ENCODE data around the gene UPF1.

Gene UPF1

DNA sequence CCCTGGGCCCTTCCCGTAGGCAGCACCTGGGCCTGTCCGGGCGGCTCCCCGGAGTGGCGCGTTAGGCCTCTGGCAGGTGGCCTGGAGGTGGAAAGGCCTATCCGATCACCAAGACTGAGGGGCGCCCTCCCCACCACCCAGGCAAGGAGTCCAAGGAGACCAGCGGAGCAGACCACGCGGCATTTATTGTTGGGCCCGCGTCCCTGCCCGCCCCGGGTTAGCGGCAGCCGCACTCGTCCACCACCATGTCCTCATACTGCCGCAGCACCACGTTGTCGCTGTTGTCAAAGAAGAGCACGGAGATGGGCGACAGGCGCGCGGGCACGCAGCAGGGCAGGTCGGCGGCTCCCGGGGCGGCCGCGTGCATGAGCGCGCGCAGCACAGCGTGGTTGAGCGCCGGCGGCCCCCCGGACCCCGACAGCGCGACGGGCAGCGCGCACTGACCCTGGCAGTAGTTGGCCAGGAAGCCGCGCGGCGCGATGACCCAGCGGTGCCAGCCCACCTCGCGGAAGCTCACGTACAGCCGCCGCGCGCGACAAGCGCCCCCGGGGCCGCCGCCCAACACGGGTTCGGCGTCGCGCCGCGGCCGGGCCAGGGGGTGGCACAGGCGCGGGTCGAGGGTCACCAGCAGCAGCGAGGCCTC lies 36.7 kb downstream of the UPF1 start:
- Histone ChIP-seq H3K9me3 (ENCODE audit: insufficient read depth, low read depth, low read length) (no peaks in the 10 kb centered on the region), H3K4me1 (ENCODE audit: insufficient read depth, low read length) (0 out of 2 replicates have a peak, but pooled peaks cover 3% of the 10 kb centered on the region), H3K27me3 (ENCODE audit: insufficient read depth, low read length) (no peaks in the 10 kb centered on the region), H3K4me3 (ENCODE audit: low read length) (no peak overlapping the region), H3K36me3 (ENCODE audit: insufficient read depth, low read length) (peaks cover 40% of the 10 kb centered on the region), H3K27ac (ENCODE audit: low read depth, low read length) (no peak overlapping the region), H3K9ac (ENCODE audit: low read depth, low read length) (no peak overlapping the region)
- WGBS = 97% methylated on average over 77 of the region's 77 CpGs

DNA sequence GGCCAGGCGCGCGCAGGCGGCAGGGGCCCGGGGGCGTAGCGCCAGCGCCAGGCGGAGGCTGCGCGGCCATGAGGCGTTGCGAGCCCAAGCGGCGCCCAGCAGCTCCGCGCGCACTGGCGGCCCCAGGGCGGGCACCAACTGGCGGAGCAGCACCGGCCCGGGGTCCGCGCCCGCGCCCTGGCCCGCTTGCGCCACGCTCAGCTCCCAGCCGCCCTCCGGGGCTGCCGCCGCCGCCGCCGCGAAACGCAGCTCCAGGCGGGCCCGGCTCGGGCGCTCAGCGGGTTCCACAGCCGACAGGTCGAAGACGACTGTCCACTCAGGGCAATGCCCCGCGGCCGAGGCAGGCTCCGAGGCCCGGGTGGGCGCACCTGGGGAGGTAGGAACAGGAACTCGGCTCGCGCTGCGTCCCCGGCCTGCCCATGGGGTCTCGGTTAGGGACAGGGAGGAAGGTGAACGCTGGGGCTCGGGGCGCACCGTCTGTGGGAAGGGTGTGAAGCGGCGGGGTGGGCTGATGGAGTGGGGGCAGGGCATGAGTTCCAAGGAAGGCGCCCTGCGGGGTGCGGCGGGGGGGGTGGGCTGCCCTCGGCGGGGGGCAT lies 37.4 kb downstream of the UPF1 start:
- Histone ChIP-seq H3K9me3 (ENCODE audit: insufficient read depth, low read depth, low read length) (no peaks in the 10 kb centered on the region), H3K4me3 (ENCODE audit: low read length) (no peak overlapping the region), H3K4me1 (ENCODE audit: insufficient read depth, low read length) (0 out of 2 replicates have a peak, but pooled peaks cover 3% of the 10 kb centered on the region), H3K9ac (ENCODE audit: low read depth, low read length) (no peak overlapping the region), H3K36me3 (ENCODE audit: insufficient read depth, low read length) (peaks cover 35% of the 10 kb centered on the region), H3K27me3 (ENCODE audit: insufficient read depth, low read length) (no peaks in the 10 kb centered on the region), H3K27ac (ENCODE audit: low read depth, low read length) (no peak overlapping the region)
- 96% methylated on average over 71 of the region's 71 CpGs for WGBS

DNA sequence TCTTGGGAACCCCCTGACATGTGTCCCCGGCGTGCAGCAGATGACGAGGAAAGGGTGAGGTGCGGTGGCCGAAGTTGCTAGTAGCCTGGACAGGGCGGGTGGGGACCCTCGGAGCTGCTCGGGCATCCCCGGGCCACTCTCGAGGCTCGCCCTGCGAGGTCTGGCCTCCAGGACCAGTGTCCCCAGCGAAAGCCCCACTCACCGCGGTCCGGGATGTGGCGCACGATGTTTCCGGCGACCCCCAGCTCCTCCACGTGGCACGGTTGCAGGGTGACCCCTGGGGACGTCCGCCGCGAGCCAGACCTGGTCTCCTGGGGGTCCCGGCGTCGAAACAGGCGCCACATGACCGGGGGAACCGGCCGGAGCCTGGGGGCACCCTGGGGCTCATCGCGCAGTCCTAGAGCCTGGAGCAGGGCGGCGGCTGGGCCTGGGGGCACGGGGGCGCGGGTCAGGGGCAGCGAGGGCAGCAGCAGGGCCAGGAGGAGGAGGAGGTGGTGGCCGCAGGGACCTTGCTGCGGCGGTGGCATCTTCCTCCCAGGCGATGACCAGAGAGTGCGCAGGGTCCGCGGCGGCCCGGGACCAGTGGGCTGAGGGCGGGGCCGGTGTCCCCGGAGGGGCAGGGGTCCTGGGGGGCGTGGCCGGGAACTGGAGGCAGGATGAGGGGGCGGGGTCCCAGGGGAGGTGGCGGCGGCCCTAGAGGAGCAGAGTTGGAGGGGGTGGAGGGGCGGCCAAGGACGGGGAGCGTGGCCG lies 38.2 kb downstream of the UPF1 start:
- H3K4me3 ChIP-seq (ENCODE audit: low read length) = no peak overlapping the region
- H3K9me3 ChIP-seq (ENCODE audit: insufficient read depth, low read depth, low read length) = no peaks in the 10 kb centered on the region
- H3K4me1 ChIP-seq (ENCODE audit: insufficient read depth, low read length) = 0 out of 2 replicates have a peak, but pooled peaks cover 3% of the 10 kb centered on the region
- H3K36me3 ChIP-seq (ENCODE audit: insufficient read depth, low read length) = peaks cover 29% of the 10 kb centered on the region
- H3K9ac ChIP-seq (ENCODE audit: low read depth, low read length) = no peak overlapping the region
- 90% methylated on average over 62 of the region's 62 CpGs for WGBS
- H3K27me3 ChIP-seq (ENCODE audit: insufficient read depth, low read length) = no peaks in the 10 kb centered on the region
- no peak overlapping the region for H3K27ac ChIP-seq (ENCODE audit: low read depth, low read length)

DNA sequence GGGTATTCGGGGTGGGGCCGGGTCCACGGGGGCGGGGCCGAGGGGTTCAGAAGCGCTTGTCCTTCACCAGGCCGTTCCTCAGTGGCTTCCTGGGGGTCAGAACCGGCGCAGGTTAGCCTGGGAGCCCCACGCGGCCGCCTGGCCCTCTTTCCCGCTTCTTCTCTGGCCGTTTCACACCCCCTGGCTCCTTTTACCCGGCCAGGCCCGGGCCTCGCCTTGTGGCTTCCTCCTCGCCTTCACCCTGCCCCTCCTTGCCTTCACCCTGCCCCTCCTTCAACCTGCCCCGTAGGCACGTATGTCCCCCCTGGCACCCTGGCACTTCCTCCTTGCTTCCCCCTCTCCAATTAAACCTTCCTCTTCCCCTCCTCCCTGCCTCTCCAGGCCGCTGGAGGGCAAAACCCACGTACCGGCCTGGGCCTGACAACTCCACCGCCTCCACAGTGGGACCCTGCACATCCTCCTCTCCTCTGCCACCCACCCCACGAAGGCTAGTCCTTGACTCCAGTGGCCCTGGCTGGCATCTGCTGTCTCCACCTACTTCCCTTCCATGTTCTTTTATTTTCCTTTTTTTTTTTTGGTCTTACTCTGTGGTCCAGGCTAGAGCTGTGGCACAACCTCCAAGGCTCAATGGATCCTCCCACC lies 38.9 kb downstream of the UPF1 start:
- H3K36me3 ChIP-seq (ENCODE audit: insufficient read depth, low read length) = peaks cover 22% of the 10 kb centered on the region
- no peaks in the 10 kb centered on the region for H3K9me3 ChIP-seq (ENCODE audit: insufficient read depth, low read depth, low read length)
- H3K4me1 ChIP-seq (ENCODE audit: insufficient read depth, low read length) = 0 out of 2 replicates have a peak, but pooled peaks cover 3% of the 10 kb centered on the region
- H3K27ac ChIP-seq (ENCODE audit: low read depth, low read length) = no peak overlapping the region
- H3K27me3 ChIP-seq (ENCODE audit: insufficient read depth, low read length) = no peaks in the 10 kb centered on the region
- H3K9ac ChIP-seq (ENCODE audit: low read depth, low read length) = no peak overlapping the region
- WGBS = 88% methylated on average over 25 of the region's 25 CpGs
- no peak overlapping the region for H3K4me3 ChIP-seq (ENCODE audit: low read length)

DNA sequence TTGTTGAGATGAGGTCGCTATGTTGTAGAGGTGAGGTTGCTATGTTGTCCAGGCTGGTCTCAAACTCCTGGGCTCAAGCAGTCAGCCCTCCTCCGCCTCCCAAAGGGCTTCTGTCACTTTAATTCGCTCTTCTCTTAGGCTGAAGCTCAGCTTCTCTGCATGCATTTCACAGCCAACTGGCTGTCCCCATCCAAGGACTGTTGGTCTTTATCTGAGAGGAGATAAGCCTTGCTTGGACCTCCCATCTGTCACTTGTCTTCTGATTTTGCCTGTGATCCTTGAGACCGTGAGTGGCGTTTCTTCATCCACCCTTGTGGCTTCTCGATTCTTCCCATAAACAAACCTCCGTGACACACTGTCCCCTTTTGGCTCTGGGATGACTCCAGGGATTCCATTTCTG lies 39.8 kb downstream of the UPF1 start:
- Histone ChIP-seq H3K9ac (ENCODE audit: low read depth, low read length) (no peak overlapping the region), H3K36me3 (ENCODE audit: insufficient read depth, low read length) (peaks cover 20% of the 10 kb centered on the region), H3K4me3 (ENCODE audit: low read length) (no peak overlapping the region), H3K27me3 (ENCODE audit: insufficient read depth, low read length) (no peaks in the 10 kb centered on the region), H3K9me3 (ENCODE audit: insufficient read depth, low read depth, low read length) (no peaks in the 10 kb centered on the region), H3K27ac (ENCODE audit: low read depth, low read length) (no peak overlapping the region), H3K4me1 (ENCODE audit: insufficient read depth, low read length) (0 out of 2 replicates have a peak, but pooled peaks cover 3% of the 10 kb centered on the region)
- WGBS = 93% methylated on average over 7 of the region's 7 CpGs

DNA sequence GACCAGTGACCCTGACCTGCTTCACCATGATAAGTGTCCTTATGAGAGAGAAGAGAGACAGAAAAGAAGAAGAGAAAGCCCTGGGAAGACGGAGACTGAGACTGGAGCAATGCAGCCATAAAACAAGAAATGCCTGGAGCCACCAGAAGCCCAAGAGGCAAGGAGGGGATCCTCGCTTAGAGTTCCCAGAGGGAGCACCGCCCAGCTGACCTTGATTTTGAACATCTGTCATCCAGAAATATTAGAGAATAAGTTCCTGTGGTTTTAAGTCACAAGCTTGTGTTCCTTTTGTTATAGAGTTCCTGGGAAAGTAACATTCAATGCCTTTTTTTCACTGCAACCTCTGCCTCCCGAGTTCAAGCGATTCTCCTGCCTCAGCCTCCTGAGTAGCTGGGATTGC lies 44.0 kb downstream of the UPF1 start:
- Histone ChIP-seq H3K9me3 (ENCODE audit: insufficient read depth, low read depth, low read length) (0 out of 2 replicates have a peak, but pooled peaks cover 4% of the 10 kb centered on the region), H3K4me3 (ENCODE audit: low read length) (no peak overlapping the region), H3K4me1 (ENCODE audit: insufficient read depth, low read length) (no peaks in the 10 kb centered on the region), H3K36me3 (ENCODE audit: insufficient read depth, low read length) (peaks cover 26% of the 10 kb centered on the region), H3K9ac (ENCODE audit: low read depth, low read length) (no peak overlapping the region), H3K27me3 (ENCODE audit: insufficient read depth, low read length) (no peaks in the 10 kb centered on the region), H3K27ac (ENCODE audit: low read depth, low read length) (no peak overlapping the region)
- WGBS = 94% methylated on average over 5 of the region's 5 CpGs

DNA sequence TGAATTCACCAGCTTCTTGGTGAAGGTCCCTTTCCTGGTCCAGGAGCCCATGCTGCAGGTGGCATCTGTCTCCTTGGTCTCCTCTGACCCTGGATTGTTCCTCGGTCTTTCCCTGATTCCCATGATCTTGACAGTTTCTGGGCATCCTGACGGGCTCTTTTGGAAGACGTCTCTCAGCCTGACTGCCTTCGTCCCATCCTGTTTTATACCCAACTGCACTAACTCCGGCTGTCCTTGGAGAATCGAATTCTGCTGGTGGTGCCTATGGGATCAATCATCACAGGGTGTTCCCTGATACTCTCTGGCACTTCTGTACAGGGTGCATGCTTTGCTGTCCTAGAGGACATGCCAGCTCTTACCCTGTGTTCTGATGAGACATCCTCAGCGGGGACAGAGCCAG lies 45.1 kb downstream of the UPF1 start:
- Histone ChIP-seq H3K9me3 (ENCODE audit: insufficient read depth, low read depth, low read length) (0 out of 2 replicates have a peak, but pooled peaks cover 4% of the 10 kb centered on the region), H3K4me1 (ENCODE audit: insufficient read depth, low read length) (no peaks in the 10 kb centered on the region), H3K36me3 (ENCODE audit: insufficient read depth, low read length) (peaks cover 31% of the 10 kb centered on the region), H3K9ac (ENCODE audit: low read depth, low read length) (no peak overlapping the region), H3K27me3 (ENCODE audit: insufficient read depth, low read length) (no peaks in the 10 kb centered on the region), H3K27ac (ENCODE audit: low read depth, low read length) (no peak overlapping the region), H3K4me3 (ENCODE audit: low read length) (no peak overlapping the region)
- WGBS = 96% methylated on average over 7 of the region's 7 CpGs

DNA sequence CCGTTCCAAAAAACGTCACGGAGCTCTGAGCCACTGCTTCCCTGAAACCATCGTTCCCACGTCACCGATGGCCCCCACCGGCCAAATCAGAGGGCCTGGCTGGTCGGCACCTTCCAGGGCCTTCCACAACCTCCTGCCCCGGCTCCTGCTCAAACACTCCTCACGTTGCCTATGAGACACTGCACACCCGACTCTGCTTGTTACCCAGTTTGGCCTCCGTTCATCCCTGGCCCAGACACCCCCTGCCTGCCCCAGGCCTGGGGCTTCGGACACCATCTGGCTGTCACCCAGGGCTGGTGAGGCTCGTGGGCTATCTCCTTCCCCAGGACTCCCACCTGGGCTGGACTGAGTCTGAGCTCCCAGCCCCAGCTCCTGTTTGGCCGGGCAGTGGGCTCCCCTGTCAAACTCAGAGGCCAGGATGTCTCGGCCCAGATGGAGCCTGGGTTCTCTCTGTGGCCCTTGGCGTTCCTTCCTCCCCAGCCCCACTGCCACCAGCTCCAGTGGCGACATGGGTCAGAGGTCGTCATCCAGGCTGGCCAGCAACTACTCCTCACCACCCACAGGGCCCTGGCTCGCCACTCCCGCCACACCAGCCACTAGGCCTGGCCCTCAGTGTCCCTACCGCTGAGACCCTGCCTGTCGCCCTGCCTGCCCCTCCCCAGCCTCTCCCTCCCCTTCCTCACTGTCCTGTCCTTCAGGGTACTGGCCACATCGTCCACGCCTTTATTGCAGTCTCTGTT lies 46.5 kb downstream of the UPF1 start:
- Histone ChIP-seq H3K27ac (ENCODE audit: low read depth, low read length) (no peak overlapping the region), H3K27me3 (ENCODE audit: insufficient read depth, low read length) (no peaks in the 10 kb centered on the region), H3K9ac (ENCODE audit: low read depth, low read length) (no peak overlapping the region), H3K4me3 (ENCODE audit: low read length) (no peak overlapping the region), H3K4me1 (ENCODE audit: insufficient read depth, low read length) (no peaks in the 10 kb centered on the region), H3K9me3 (ENCODE audit: insufficient read depth, low read depth, low read length) (0 out of 2 replicates have a peak, but pooled peaks cover 4% of the 10 kb centered on the region), H3K36me3 (ENCODE audit: insufficient read depth, low read length) (peaks cover 39% of the 10 kb centered on the region)
- 94% methylated on average over 25 of the region's 25 CpGs for WGBS

DNA sequence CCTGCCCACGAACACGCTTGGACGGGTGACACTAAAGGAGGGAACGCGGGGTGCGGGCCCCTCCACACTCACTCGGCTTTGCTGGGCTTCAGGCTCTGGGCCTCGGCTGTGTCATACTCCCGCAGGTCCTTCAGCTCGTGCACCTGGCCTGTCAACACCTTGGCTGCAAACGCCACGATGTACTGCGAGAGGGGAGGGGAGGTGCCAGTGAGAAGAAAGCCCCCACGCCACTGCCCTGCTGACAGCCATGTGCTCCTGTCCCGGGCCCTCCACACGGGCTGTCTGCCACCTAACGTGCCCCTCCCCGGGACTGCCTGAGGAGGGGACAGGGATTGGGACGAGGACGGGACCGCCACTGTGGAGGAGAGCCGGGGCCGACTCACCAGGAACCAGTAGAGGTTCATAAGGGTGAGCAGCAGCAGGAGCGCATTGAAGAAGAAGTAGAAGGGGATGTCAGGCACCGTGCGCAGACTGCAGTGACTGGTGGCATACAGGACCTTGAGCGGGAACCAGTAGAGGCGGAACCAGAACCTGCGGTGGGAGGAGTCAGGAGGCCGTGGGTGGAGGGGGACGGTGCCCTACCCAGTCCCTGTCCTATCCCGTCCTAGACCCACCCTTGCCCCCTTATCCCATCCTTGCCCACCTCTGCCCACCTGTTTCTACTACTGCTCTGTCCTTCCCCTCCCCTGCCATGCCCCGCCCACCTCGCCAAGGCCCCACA lies 47.3 kb downstream of the UPF1 start:
- H3K27ac ChIP-seq (ENCODE audit: low read depth, low read length) = no peak overlapping the region
- WGBS = 91% methylated on average over 34 of the region's 34 CpGs
- H3K4me1 ChIP-seq (ENCODE audit: insufficient read depth, low read length) = no peaks in the 10 kb centered on the region
- no peaks in the 10 kb centered on the region for H3K27me3 ChIP-seq (ENCODE audit: insufficient read depth, low read length)
- peaks cover 46% of the 10 kb centered on the region for H3K36me3 ChIP-seq (ENCODE audit: insufficient read depth, low read length)
- 0 out of 2 replicates have a peak, but pooled peaks cover 4% of the 10 kb centered on the region for H3K9me3 ChIP-seq (ENCODE audit: insufficient read depth, low read depth, low read length)
- H3K9ac ChIP-seq (ENCODE audit: low read depth, low read length) = no peak overlapping the region
- no peak overlapping the region for H3K4me3 ChIP-seq (ENCODE audit: low read length)

All from HUES64 (cell line).